Neural cell (in vitro differentiated cells): ENCODE measurements around the gene TRIM40.

ENCODE experiments used
- CTCF ChIP-seq: fragments of 450-650 bp; IDR thresholded peaks from 2 replicates; pipeline ENCODE4 v1.5.1; 2014; ENCODE audit warnings: antibody characterized with exemption, mild to moderate bottlenecking, moderate library complexity; ENCODE audit not compliant: poor library complexity, severe bottlenecking
- EP300 ChIP-seq: fragments of 450-650 bp; conservative IDR thresholded peaks from 2 replicates; pipeline ENCODE4 v1.6.1; 2014; ENCODE audit warnings: antibody characterized with exemption, mild to moderate bottlenecking, moderate library complexity; ENCODE audit not compliant: poor library complexity, severe bottlenecking
- MXI1 ChIP-seq: fragments of 450-650 bp; conservative IDR thresholded peaks from 2 replicates; pipeline ENCODE4 v1.6.1; 2014; ENCODE audit warnings: antibody characterized with exemption, mild to moderate bottlenecking; ENCODE audit not compliant: poor library complexity, severe bottlenecking
- POLR2AphosphoS5 ChIP-seq: IDR thresholded peaks from 2 replicates; pipeline ENCODE4 v1.6.1; 2012
- RAD21 ChIP-seq: fragments of 450-650 bp; conservative IDR thresholded peaks from 2 replicates; pipeline ENCODE4 v1.6.1; 2014; ENCODE audit warnings: antibody characterized with exemption, mild to moderate bottlenecking, moderate library complexity

- TF ChIP-seq POLR2AphosphoS5 = no peak
- no peak for TF ChIP-seq CTCF
- TF ChIP-seq MXI1 = no peak
- no peak for TF ChIP-seq RAD21
- no peak for TF ChIP-seq EP300
Measured at GRCh38 chr6:30152910-30153610, 17.1 kb downstream of the TRIM40 start.
